Natural killer cell treated with Interleukin-12 subunit alpha and Interleukin-12 subunit beta and Interleukin-15 and Interleukin-18, amount 100 ng/mL, for 72 hours (primary cell): Measurements from ENCODE around the gene TMEM139. TPM values are rescaled to one million over a fixed set of nuclear protein-coding genes. Genes with fewer than 3 reads are reported as not detected.

Source experiments
- ATAC-seq, 2 donors: fragments of 150-1000 bp; cut with Tn5 transposase in 1 of 2; sonication (Bioruptor Pico), chemical (Tn5 transposase) in 1 of 2; 2 replicates each; pipeline ENCODE4 v1.10.0; 2021
- DNase-seq: peaks from one replicate; pipeline ENCODE4 v3.0.0; 2022; ENCODE audit warnings: low spot score
- H3K27ac Mint-ChIP-seq, 2 donors: 1 replicate in 1 of 2; 2 replicates in 1 of 2; pipeline ENCODE4 v1.8.0; 2022; ENCODE audit warnings: mixed read lengths in 2 of 2, mild to moderate bottlenecking in 1 of 2, moderate library complexity in 1 of 2
- H3K27me3 Mint-ChIP-seq, 2 donors: 1 replicate in 1 of 2; 2 replicates in 1 of 2; pipeline ENCODE4 v1.8.0; 2022; ENCODE audit warnings: mixed read lengths in 2 of 2
- H3K36me3 Mint-ChIP-seq: one replicate; pipeline ENCODE4 v1.8.0; 2022; ENCODE audit warnings: mixed read lengths
- H3K4me1 Mint-ChIP-seq, 2 donors: 1 replicate in 1 of 2; 2 replicates in 1 of 2; pipeline ENCODE4 v1.8.0; 2022; ENCODE audit warnings: low read depth in 2 of 2, mixed read lengths in 2 of 2, mild to moderate bottlenecking in 1 of 2
- H3K4me3 Mint-ChIP-seq: one replicate; pipeline ENCODE4 v1.8.0; 2022; ENCODE audit warnings: mixed read lengths
- H3K9me3 Mint-ChIP-seq: 2 replicates; pipeline ENCODE4 v1.8.0; 2022; ENCODE audit warnings: mixed read lengths
- total RNA-seq, 2 donors: library from RNA; stranded (reverse); gene quantifications; one replicate each; pipeline ENCODE4 v1.2.3, GENCODE V29; 2022

The TMEM139 gene
- not detected for total RNA-seq

DNA sequence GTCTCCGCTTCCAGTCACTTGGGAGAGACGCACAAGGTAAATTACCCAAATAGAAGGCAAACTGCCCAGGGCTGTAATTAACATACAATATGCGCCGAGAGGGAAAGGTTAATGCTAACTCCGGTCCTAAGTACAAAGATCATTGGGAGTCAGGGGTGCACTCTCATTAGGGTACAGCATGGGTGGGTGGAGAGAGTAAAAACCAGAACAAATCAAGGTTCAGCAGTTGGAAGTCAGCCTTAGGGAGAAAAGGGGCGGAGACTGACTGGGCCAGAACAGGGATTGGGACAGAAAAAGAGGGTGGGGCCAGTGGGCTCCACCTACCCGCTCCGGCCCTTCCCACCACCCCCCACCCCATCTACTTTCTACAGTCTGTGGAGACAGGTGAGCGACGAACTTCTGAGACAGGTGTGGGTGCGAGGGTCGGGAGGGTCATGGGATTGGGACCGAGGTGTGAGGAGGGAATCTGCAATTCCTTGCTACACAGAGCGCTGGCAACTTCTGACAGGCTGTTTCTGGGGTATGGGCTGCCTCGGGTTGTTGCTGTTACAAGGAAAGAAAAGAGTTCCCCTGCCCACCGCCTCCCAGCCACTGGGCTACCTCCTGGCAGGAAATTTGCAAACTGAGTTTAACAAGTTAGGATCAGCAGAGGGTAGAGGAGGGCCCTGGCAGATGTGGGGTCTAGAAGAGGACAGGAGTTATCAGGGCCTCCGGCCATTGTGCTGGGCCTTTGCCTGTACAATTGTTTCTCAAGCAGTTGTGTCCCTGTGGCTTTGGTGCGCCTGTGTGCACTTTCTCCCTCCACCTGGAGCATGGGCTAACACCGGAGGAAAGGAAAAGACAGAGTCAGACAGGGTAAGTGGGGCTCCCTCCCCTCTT is at the start of gene TMEM139:
Gene TMEM139, plus strand, starts transcription at position 368 of the 879 bp plus-strand sequence. CDS start 1,000 bp downstream, outside the sequence.
- no peaks in the 10 kb centered on the region for H3K9me3 Mint-ChIP-seq
- no peaks in the 10 kb centered on the region for H3K27me3 Mint-ChIP-seq
- DNase-seq (no peak), ATAC-seq (no peak)
- H3K4me3 Mint-ChIP-seq: no peak within 1 kb of the TSS
- H3K27ac Mint-ChIP-seq: peak within 1 kb of the TSS in 1 of 2 donors; percentile 41
- H3K36me3 Mint-ChIP-seq: peaks cover 6% of the 10 kb centered on the region
- H3K4me1 Mint-ChIP-seq: peaks cover 23 to 29% of the 10 kb centered on the region in 2 donors

- peaks cover 20% of the 10 kb centered on the region for H3K36me3 Mint-ChIP-seq
- H3K4me3 Mint-ChIP-seq: no peak overlapping the region
- H3K4me1 Mint-ChIP-seq: peaks cover 0 to under 1% of the 10 kb centered on the region in 2 donors
- ATAC-seq (no peak), DNase-seq (no peak)
- no peak overlapping the region for H3K27ac Mint-ChIP-seq
- H3K9me3 Mint-ChIP-seq: peaks cover 9% of the 10 kb centered on the region
- H3K27me3 Mint-ChIP-seq: peaks cover 28 to 31% of the 10 kb centered on the region in 2 donors
Observed at GRCh38 chr7:143235561-143235960, 49.2 kb upstream of the TMEM139 start.

- Mint-ChIP-seq H3K9me3 (peaks cover 9% of the 10 kb centered on the region), H3K36me3 (peaks cover 20% of the 10 kb centered on the region), H3K27me3 (peaks cover 28 to 33% of the 10 kb centered on the region in 2 donors), H3K27ac (no peak overlapping the region), H3K4me1 (peaks cover 0 to 8% of the 10 kb centered on the region in 2 donors), H3K4me3 (no peak overlapping the region)
- ATAC-seq (no peak), DNase-seq (no peak)
Observed at GRCh38 chr7:143236408-143236990, 48.3 kb upstream of the TMEM139 start.

GRCh38 chr7:143237366-143237765 is 47.4 kb upstream of the TMEM139 start:
- Mint-ChIP-seq H3K9me3 (peaks cover 9% of the 10 kb centered on the region), H3K36me3 (peaks cover 20% of the 10 kb centered on the region), H3K4me3 (no peak overlapping the region), H3K27ac (no peak overlapping the region), H3K27me3 (peaks cover 29 to 37% of the 10 kb centered on the region in 2 donors), H3K4me1 (peaks cover 0 to 8% of the 10 kb centered on the region in 2 donors)
- ATAC-seq (no peak), DNase-seq (no peak)

- DNase-seq (no peak), ATAC-seq (no peak)
- Mint-ChIP-seq H3K4me3 (no peak overlapping the region), H3K36me3 (peaks cover 20% of the 10 kb centered on the region), H3K27me3 (peaks cover 25 to 37% of the 10 kb centered on the region in 2 donors), H3K27ac (no peak overlapping the region), H3K9me3 (peaks cover 9% of the 10 kb centered on the region), H3K4me1 (peaks cover 0 to 10% of the 10 kb centered on the region in 2 donors)
Observed at GRCh38 chr7:143238289-143238980, 46.3 kb upstream of the TMEM139 start.

DNA sequence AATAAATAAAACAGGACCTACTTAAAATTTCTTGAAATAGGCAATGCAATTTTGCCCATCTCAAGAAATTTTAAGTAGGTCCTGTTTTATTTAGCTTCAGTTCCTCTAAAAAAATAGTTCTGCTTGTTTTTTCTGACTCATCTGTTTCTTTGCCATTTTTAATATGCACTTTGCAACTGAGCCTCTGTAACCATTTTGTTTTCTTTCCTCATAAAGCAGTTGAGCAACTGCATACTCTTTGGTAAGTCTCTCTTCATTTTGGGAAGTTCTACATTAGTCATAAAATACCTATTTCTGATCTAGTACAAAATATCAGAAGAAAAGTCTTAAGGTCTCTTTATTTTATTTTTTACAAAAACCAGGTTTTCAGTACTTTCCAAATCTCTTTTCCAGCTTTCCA is 44.9 kb upstream of the TMEM139 start:
- ATAC-seq (no peak), DNase-seq (no peak)
- H3K4me3 Mint-ChIP-seq: no peak overlapping the region
- H3K27me3 Mint-ChIP-seq: peaks cover 28 to 37% of the 10 kb centered on the region in 2 donors
- H3K27ac Mint-ChIP-seq: no peak overlapping the region
- peaks cover 9% of the 10 kb centered on the region for H3K9me3 Mint-ChIP-seq
- peaks cover 20% of the 10 kb centered on the region for H3K36me3 Mint-ChIP-seq
- peaks cover 3 to 23% of the 10 kb centered on the region in 2 donors for H3K4me1 Mint-ChIP-seq

DNA sequence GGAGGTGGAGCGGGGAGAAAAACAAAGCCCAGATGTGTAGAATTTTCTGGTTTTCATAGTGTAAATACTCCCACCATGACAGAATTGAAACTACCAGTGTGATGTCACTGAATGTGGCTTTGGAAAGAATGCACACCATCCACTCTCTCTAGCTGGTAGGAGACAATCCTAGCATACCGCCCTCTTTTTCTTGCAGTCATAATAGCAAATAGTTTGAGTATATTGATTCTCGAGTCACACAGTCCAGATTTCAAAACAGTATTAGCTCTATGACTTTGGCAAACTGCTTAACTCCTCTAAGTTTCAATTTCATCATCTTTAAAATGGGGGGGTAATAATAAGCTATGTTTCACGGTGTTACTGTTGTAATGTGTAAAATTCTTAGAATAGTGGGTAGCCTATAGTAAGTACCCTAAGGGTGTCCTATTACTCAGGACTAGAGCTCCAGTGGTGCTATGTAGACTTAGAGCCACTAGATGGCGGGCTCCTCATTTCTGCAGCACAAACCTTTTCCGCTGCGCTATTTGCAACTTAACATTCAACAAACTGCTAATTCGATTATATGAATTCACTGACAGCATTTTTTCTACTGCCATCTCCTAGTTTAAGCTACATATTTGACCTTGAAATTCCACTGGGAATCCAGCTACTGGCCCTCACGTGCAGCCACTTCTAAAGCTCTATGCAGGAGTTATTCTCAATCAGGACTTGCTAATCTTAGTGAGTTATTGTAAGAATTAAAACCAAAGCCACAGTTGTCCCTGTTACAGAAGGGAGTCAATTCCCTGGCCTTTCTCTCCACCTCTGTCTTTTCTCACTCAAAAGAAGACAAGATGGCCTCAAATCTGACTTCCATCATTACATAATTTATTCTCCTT is 44.2 kb upstream of the TMEM139 start:
- peaks cover 24 to 31% of the 10 kb centered on the region in 2 donors for H3K27me3 Mint-ChIP-seq
- peak; percentile 73 for DNase-seq
- peak overlapping the region in 1 of 2 donors; percentile 17 for H3K27ac Mint-ChIP-seq
- ATAC-seq: peak; percentile 80 to 85
- H3K4me3 Mint-ChIP-seq: no peak overlapping the region
- H3K9me3 Mint-ChIP-seq: peaks cover 9% of the 10 kb centered on the region
- H3K4me1 Mint-ChIP-seq: peaks cover 8 to 28% of the 10 kb centered on the region in 2 donors
- H3K36me3 Mint-ChIP-seq: peaks cover 18% of the 10 kb centered on the region

DNA sequence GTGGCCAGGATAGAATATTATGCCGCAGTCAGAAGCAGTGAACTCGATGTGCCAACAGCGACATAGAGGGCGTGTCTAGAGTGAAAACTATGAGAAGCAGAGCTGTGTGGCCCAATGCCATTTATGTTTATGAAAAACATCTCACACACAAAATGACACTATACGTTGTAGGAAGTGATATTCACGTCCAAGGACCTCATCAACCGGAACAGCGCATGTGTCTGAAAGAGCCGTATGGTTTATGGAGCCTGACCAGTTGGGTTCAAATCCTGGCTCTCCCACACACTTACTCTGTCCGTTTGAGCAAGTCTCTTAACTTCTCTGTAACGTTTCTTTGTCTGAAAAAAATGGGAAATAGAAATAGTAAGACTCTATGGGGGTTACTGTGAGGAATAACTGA is 42.5 kb upstream of the TMEM139 start:
- Mint-ChIP-seq H3K27ac (no peak overlapping the region), H3K27me3 (peaks cover 13 to 15% of the 10 kb centered on the region in 2 donors), H3K9me3 (peaks cover 1% of the 10 kb centered on the region), H3K4me3 (no peak overlapping the region), H3K36me3 (peaks cover under 1% of the 10 kb centered on the region), H3K4me1 (peaks cover 19 to 45% of the 10 kb centered on the region in 2 donors)
- no peak for ATAC-seq
- no peak for DNase-seq

GRCh38 chr7:143243111-143243510 is 41.6 kb upstream of the TMEM139 start:
- peaks cover 20 to 50% of the 10 kb centered on the region in 2 donors for H3K4me1 Mint-ChIP-seq
- no peak overlapping the region for H3K4me3 Mint-ChIP-seq
- DNase-seq (no peak), ATAC-seq (no peak)
- H3K27me3 Mint-ChIP-seq: peaks cover 12% of the 10 kb centered on the region in 2 donors
- no peaks in the 10 kb centered on the region for H3K36me3 Mint-ChIP-seq
- H3K27ac Mint-ChIP-seq: no peak overlapping the region
- H3K9me3 Mint-ChIP-seq: no peaks in the 10 kb centered on the region

DNA sequence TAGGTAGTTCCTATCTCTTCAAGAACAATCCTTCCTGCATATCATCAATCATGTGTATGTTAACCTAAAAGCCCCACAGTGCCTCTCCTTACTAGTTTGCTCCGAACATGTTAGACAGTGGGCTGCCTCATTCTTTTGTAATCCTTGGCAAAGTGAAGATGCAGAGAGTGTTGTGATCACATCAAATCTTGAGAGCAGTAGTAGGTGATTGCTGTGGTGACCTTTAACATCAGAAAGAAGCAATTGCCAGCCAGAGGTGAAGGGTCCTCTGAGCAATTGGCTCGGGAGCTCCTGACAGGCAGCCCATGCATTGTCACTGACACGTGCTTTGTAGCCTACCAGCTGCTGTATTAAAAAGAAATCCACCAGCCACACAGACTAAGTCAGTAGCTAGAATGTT is 41.1 kb upstream of the TMEM139 start:
- no peak for DNase-seq
- H3K9me3 Mint-ChIP-seq: no peaks in the 10 kb centered on the region
- H3K27ac Mint-ChIP-seq: peak overlapping the region; percentile 71 to 94
- ATAC-seq: no peak
- H3K4me3 Mint-ChIP-seq: peak overlapping the region; percentile 35
- peaks cover 23 to 54% of the 10 kb centered on the region in 2 donors for H3K4me1 Mint-ChIP-seq
- peaks cover 12% of the 10 kb centered on the region in 2 donors for H3K27me3 Mint-ChIP-seq
- H3K36me3 Mint-ChIP-seq: no peaks in the 10 kb centered on the region

- ATAC-seq (no peak), DNase-seq (no peak)
- Mint-ChIP-seq H3K27ac (peak overlapping the region; percentile 71 to 94), H3K36me3 (peaks cover 4% of the 10 kb centered on the region), H3K27me3 (peaks cover 5 to 9% of the 10 kb centered on the region in 2 donors), H3K4me1 (peaks cover 23 to 60% of the 10 kb centered on the region in 2 donors), H3K4me3 (peak overlapping the region; percentile 78), H3K9me3 (peaks cover 3% of the 10 kb centered on the region)
Observed at GRCh38 chr7:143244321-143244720, 40.4 kb upstream of the TMEM139 start.

DNA sequence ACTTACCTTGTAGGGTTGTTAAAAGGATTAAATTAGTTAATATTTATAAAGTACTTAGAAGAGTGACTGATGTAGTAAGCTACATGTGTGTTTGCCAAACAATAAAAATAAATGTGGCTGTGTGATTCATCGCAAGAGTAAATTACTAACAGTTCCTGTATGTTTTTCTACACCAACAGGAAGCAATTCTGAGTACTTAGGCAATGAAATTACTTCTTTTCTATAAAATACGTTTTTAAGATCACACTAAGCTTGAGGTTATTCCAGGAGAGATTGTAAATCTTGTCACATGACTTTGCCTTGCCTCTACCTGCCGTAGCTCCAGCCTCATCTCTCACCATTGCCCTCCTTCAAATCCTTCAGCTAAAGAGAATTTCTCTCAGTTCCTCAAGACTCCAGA is 39.6 kb upstream of the TMEM139 start:
- peaks cover 5% of the 10 kb centered on the region for H3K36me3 Mint-ChIP-seq
- no peak for DNase-seq
- H3K4me1 Mint-ChIP-seq: peaks cover 30 to 68% of the 10 kb centered on the region in 2 donors
- peak; percentile 72 to 83 for ATAC-seq
- H3K4me3 Mint-ChIP-seq: peak overlapping the region; percentile 78
- H3K27ac Mint-ChIP-seq: peak overlapping the region; percentile 71 to 94
- peaks cover 3% of the 10 kb centered on the region for H3K9me3 Mint-ChIP-seq
- peaks cover 5 to 9% of the 10 kb centered on the region in 2 donors for H3K27me3 Mint-ChIP-seq

GRCh38 chr7:143247372-143247771 is 37.4 kb upstream of the TMEM139 start:
- Mint-ChIP-seq H3K4me1 (peaks cover 45 to 83% of the 10 kb centered on the region in 2 donors), H3K36me3 (peaks cover 8% of the 10 kb centered on the region), H3K27me3 (peaks cover 0 to 6% of the 10 kb centered on the region in 2 donors), H3K9me3 (peaks cover 3% of the 10 kb centered on the region), H3K4me3 (no peak overlapping the region), H3K27ac (peak overlapping the region in 1 of 2 donors; percentile 94)
- DNase-seq (no peak), ATAC-seq (no peak)
